Ureter (tissue), 1 donor: ENCODE results near the gene CEP112. TPM values are rescaled to one million over a fixed set of nuclear protein-coding genes. Genes with fewer than 3 reads are reported as not detected.
A peak's percentile ranks its signal among the peaks of the same experiment; 100 is the strongest.
"Not testable (repeated sequence)": the region's sequence is repeated elsewhere in the genome, so short reads cannot be mapped to it uniquely, and the experiment has no call there.

Source experiments
- DNase-seq: peaks from one replicate; pipeline ENCODE4 v3.0.0-alpha.2; 2020; ENCODE audit warnings: low spot score
- total RNA-seq: library from RNA; stranded (reverse); gene quantifications from one replicate; pipeline ENCODE4 v1.2.4, GENCODE V29; 2023
- donor health status: DM: yes; HTN: yes; CAD: no.

The CEP112 gene
- total RNA-seq, 1 donor from 2014 or later = 18.0 TPM

GRCh38 chr17:65782104-65782706 lies 409.7 kb downstream of the CEP112 start:
- not testable (repeated sequence) for DNase-seq

- DNase-seq = no peak
Observed at GRCh38 chr17:65780111-65780510, 411.8 kb downstream of the CEP112 start.

GRCh38 chr17:65776890-65777289 lies 415.0 kb downstream of the CEP112 start:
- DNase-seq = no peak

- no peak for DNase-seq
Observed at GRCh38 chr17:65774787-65775186, 417.1 kb downstream of the CEP112 start.

- no peak for DNase-seq
Observed at GRCh38 chr17:65772989-65773388, 418.9 kb downstream of the CEP112 start.

- DNase-seq = no peak
Observed at GRCh38 chr17:65771704-65772103, 420.2 kb downstream of the CEP112 start.

GRCh38 chr17:65763786-65764185 lies 428.1 kb downstream of the CEP112 start:
- DNase-seq = no peak

GRCh38 chr17:65762973-65763372 lies 429.0 kb downstream of the CEP112 start:
- no peak for DNase-seq

- DNase-seq = no peak
Observed at GRCh38 chr17:65759532-65759931, 432.4 kb downstream of the CEP112 start.

GRCh38 chr17:65756760-65757159 lies 435.2 kb downstream of the CEP112 start:
- no peak for DNase-seq

- DNase-seq = no peak
Observed at GRCh38 chr17:65755799-65756198, 436.1 kb downstream of the CEP112 start.

GRCh38 chr17:65754630-65755029 lies 437.3 kb downstream of the CEP112 start:
- no peak for DNase-seq

- no peak for DNase-seq
Observed at GRCh38 chr17:65754081-65754480, 437.9 kb downstream of the CEP112 start.

GRCh38 chr17:65753348-65753747 lies 438.6 kb downstream of the CEP112 start:
- no peak for DNase-seq

- DNase-seq = no peak
Observed at GRCh38 chr17:65751263-65751662, 440.7 kb downstream of the CEP112 start.

GRCh38 chr17:65750631-65751115 lies 441.3 kb downstream of the CEP112 start:
- peak; percentile 65 for DNase-seq

- no peak for DNase-seq
Observed at GRCh38 chr17:65750166-65750565, 441.8 kb downstream of the CEP112 start.

- no peak for DNase-seq
Observed at GRCh38 chr17:65749479-65749878, 442.5 kb downstream of the CEP112 start.

GRCh38 chr17:65745241-65745640 lies 446.7 kb downstream of the CEP112 start:
- no peak for DNase-seq

- no peak for DNase-seq
Observed at GRCh38 chr17:65743308-65743655, 448.7 kb downstream of the CEP112 start.

- DNase-seq = no peak
Observed at GRCh38 chr17:65742403-65743307, 449.3 kb downstream of the CEP112 start.

- no peak for DNase-seq
Observed at GRCh38 chr17:65741710-65742109, 450.2 kb downstream of the CEP112 start.

GRCh38 chr17:65739034-65739433 lies 452.9 kb downstream of the CEP112 start:
- no peak for DNase-seq
